ENCODE data around the gene GPD2. TPM values are rescaled to one million over a fixed set of nuclear protein-coding genes. Genes with fewer than 3 reads are reported as not detected.

Gene GPD2
- total RNA-seq, 1 donor from 2014 or later, result 14.5 TPM

- intact Hi-C loops (cut with micrococcal nuclease), result no loop called here
Measured at GRCh38 chr2:156630579-156631337, 194.6 kb downstream of the GPD2 start.

GRCh38 chr2:156635646-156636045 is 199.5 kb downstream of the GPD2 start:
- intact Hi-C loops (cut with micrococcal nuclease), result no loop called here

Other genes starting within 250 kb of the GPD2 start
- gene NR4A2, start 103.7 kb upstream of the GPD2 start, total RNA-seq, result 5.5 TPM in 2 replicates

All from T-helper 1 cell treated with Interleukin-12 subunit alpha and Interleukin-12 subunit beta and Interleukin-4 antibody, amounts not matched to agents 30 ng/mL and 1 ng/mL, for 36 hours (primary cell).